ENCODE measurements around the gene ABR. TPM values are rescaled to one million over a fixed set of nuclear protein-coding genes. Genes with fewer than 3 reads are reported as not detected.
"Not testable (repeated sequence)": the region's sequence is repeated elsewhere in the genome, so short reads cannot be mapped to it uniquely, and the experiment has no call there.

The ABR gene
- polyA plus RNA-seq, 5 donors = 53.2 to 84.6 (median 61.3) TPM

DNA sequence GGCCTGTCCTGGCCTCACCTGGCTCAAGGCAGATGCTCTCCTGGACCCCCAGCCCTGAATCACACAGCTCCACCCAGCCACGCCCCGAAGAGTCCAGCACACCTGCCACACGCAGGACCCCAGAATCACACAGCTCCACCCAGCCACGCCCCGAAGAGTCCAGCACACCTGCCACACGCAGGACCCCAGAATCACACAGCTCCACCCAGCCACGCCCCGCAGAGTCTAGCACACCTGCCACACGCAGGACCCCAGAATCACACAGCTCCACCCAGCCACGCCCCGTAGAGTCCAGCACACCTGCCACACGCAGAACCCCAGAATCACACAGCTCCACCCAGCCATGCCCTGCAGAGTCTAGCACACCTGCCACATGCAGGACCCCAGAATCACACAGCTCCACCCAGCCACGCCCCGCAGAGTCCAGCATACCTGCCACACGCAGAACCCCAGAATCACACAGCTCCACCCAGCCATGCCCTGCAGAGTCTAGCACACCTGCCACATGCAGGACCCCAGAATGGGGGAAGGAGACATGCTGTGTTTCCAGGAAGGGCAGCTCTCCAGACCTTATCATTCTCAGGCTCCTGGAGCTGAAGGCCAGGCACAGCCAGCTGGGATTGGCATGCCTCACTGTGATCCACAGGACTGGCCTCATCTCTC, 105.7 kb downstream of the ABR start:
- DNase-seq = not testable (repeated sequence)

DNA sequence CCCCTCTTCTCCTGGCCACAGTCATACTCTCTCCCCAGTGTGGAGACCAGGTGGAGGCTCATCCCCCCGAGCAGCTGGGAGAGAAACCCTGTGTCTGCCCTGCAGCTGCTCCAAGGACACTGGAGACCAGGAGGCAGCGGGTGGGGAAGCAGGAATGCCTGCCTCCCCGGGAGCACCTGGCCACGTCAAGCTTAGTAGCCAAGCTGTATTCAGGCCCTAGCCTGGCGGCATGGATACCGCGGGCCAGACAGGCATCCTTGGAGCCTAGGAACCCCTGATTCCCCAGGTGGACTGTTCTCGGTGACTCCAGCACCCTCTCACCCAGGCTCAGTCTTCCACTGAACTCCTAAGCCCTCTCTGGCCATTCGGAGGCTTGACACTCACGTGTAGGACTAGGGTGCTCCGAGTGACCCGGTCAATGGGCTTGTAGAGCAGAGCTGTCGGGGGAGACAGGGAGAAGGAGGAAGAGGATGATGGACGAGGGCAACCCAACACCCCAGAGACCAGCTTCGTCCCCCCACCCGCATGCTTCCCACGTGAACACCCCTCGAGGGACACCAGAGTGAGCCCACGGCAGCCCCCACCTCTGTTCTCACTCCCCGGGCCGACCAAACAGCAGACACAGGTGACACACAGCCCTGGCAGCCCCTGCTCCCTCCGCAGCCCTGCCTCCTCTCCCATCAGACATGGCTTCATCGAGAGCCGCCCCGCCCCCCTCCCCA, 106.4 kb downstream of the ABR start:
- no peak for DNase-seq

DNA sequence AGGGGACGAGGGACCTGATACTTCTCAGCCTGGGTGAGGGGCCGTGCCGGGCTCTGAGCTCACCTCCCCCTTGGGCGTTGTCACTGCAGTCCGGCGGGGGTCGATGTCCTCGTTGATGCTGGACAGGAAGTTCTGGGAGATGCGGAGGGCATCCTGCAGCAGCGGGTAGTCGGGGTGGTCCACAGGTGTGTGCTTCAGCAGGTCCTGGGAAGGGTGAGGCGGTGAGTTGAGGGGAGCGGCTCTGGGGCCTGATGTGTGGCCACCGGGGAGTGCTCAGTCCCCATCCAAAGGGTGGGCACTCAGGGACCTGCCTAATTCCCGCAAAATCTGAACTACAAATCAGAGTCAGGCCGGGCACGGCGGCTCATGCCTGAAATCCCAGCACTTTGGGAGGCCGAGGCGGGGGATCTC, 107.2 kb downstream of the ABR start:
- no peak for DNase-seq

DNA sequence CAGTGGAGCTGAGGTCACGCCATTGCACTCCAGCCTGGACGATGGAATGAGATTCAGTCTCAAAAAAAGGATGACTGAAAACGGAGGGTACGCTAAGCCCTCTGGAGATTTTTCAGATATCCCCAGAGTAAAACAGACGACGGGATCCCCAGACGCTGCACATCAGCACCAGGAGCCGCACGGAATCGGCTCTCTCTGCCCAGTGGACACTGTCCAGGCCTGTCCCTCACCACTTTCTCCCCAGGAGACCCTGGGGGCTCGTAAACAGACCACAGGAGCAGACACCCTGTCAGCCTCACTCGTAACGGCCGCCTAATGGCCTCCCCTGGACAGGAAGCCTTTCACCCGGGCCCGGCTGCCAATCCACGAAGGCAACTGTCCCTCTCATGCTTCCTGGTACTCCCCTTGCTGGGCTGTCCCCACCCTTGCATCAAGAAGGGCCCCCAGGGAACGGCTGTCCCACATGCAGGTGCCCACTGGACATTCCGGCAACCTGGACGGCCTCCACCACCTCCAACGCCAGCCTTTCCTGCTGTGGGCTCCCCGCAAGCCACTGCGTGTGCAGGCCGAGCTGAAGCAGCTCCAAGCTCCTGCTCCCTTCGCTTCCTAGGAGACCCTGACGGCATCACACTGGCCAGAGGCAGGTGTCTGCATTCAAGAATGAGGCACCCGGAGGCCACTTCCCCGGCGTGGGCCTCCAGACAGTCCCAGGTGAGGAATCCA, 108.5 kb downstream of the ABR start:
- DNase-seq = no peak

DNA sequence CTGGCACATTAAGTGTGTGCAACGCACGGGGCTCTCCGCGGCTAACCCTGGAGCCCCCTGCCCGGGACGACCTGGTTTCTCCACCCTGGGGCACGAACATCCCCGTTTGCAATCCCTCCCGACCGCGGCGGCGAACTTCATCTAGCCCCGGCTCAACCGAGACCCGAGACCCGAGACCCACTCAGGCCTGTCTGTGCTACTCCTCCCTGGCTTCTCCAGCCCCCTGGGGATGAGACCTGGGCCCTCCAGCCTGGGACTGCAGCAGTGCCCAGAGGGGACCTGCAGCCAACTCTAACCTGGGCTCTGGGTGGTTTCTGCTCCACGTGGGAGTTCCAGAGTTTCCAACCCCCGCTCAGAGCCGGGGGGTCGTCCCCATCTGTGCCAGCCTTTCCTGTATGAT, 109.4 kb downstream of the ABR start:
- DNase-seq = no peak

DNA sequence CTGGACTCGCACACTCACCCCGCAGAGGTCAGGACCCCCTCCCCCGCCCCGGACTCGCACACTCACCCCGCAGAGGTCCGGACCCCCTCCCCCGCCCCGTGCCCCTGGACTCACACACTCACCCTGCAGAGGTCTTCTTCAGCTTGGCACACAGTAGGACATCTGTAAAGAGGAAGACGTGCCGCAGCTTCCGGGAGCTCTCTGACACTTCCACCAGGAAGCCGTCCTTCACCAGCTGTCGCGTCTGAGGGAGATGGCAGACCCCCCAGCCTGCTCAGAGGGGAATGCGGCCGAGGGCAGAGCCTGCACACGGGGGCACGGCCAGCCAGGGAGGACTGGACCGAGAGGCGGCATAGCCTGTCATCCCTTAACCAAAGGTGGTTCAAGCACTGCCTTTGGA, 109.9 kb downstream of the ABR start:
- no peak for DNase-seq

DNA sequence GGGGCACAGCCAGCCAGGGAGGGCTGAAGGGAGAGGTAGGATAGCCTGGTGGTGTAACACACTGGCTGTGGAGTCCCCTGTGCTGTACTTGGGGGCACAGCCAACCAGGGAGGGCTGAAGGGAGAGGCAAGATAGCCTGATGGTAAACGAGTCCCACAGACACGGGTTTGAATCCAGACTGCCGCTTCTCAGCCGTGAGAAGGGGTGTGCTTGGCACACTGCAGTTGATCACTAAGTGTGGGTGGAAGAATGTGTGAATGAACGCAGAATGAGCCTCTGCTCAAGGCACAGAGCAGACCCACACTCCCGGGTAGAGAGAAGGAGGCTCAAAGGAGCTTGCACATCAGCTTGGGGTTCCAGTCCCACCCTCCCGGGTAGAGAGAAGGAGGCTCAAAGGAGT, 111.4 kb downstream of the ABR start:
- DNase-seq = no peak

DNA sequence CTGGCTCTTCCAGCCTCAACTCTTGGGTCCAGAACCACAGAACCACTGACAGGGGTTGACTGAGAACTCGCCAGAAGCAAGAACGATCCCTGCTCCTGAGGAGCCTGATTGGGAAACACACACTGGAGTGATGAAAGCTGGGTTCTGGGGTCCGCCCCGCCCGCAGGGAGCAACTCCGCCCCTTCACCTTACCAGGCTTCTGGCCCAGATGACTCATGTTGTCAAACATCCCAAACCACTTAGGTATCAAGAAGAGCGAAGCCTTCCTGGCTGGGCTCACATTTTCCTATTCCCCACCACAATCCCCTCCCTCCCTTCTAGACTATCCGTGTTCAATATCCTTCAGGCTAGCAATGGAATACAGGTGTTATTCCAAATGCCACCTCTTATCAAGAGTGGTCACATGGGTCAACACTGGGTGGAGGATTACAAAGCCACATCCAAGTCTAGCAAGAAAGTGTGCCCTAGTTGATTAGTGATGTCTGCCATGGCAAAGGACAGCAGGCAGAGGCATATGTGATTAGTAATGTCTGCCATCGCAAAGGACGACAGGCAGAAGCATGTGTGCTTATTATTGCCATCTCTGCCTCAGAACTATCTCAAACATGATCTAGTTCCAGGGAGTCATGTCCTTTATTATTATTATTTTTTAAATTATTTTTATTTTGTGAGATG, 112.4 kb downstream of the ABR start:
- no peak for DNase-seq

DNA sequence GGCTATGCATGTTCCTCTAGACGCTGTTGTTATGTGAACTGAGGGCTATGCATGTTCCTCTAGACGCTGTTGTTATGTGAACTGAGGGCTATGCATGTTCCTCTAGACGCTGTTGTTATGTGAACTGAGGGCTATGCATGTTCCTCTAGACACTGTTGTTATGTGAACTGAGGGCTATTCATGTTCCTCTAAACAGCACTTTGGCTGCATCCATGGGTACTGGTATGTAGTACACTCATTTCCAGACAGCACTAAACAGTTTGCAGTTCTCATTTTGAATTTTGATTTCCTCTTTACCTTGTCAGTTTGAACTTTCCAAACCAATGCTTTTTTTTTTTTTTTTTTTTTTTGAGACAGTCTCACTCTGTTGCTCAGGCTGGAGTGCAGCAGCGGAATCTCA, 114.4 kb downstream of the ABR start:
- DNase-seq = not testable (repeated sequence)

DNA sequence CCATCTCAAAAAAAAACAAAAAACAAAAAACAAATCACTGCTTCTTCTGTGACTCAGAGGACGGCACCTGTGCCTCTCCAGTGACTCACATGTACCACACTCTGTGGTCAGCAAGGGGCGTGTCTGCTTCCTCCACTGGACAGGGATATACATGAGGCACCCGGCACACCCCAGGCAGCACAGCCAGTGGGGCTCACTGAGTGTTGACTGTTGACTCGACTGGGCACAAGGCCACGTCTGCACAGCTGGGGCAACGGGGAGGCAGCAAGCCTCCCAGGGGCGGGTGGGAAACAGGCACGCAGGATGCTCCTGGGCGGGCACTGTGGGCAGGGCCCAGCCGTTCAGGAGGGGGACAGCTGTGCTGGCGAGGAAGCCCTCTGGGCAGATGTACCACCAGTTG, 118.8 kb downstream of the ABR start:
- DNase-seq = no peak

DNA sequence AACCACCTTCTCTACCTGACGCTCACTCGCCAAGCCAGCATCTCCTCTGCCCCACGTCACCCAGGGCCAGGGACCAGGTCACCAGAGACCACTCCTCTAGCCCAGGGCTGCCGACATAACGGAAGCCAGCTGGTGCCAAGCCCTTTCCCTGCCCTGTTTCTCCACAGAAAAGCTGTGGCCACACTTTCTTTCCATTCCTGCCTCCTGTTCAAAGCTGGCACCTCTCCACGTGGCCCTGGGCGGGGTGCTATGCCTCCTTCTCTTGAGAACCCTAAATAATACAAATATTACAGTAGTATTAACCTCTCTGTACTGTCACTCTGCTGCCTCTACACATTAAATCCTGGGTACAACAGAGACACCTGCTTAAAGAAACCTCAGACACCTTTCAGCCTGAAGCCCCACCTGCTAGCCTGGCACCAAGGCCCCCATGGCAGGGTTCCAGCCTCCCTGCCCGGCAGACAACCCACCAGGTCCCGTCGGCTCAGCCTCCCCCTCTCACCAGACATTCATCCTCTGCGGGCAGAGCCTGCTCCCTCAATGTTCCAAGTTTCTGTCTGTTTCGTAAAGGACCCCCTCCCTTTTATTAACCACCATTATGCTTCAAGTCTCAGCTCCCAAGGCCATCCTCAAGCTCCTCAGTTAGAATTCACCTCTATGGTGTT, 120.5 kb downstream of the ABR start:
- DNase-seq = no peak

DNA sequence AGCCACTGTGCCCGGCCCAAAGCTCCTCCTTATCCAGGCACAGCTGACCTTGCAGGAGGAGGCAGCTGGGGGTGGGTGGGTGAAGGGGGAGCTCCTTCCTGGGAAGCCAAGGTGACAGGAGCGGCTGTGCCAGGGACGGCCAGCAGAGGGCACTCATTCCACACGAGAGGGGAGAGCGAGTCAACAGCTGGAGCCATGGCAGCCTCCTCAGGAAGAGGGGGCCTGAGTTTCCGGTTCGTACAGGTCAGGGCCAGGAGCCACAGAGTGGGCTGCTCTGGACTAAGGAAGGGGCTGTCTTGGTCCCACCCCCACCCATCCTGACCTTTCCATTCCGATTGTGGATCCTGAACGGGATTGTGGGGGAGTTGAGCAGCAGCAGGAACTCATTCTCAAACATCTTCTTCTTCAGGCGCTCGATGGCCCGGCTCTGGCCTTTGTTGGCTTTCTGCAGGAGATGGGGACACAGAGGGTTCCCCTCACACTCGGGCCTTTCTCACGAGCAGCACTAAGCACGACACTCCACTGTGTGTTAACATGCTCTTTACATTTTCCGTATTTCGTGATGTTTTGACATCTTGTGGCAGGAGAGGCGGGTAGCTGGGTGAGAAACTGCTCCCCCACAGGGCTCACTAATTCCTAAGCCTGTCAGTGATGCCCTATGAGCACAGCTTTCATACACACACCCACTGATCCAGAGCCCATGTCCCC, 121.2 kb downstream of the ABR start:
- DNase-seq = no peak

DNA sequence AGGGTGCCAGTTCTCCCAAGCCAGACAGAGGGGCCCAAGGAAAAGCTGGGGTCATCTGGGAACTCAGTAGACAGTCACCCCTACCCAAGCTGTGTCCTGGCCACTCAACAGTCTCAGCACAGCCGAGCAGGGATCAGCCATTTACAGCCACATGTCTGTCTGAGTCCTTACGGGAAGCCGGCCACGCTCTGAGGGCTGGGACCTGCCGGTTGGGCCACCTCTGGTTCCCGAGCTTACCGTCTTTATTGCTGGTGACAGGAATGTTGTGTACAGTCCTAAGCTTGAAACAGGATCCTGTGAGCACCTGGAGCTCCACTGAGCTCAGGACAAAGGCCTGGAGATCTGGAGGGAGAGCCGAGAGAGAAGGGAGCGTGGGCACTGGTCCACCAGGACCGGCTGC, 123.0 kb downstream of the ABR start:
- DNase-seq = no peak

DNA sequence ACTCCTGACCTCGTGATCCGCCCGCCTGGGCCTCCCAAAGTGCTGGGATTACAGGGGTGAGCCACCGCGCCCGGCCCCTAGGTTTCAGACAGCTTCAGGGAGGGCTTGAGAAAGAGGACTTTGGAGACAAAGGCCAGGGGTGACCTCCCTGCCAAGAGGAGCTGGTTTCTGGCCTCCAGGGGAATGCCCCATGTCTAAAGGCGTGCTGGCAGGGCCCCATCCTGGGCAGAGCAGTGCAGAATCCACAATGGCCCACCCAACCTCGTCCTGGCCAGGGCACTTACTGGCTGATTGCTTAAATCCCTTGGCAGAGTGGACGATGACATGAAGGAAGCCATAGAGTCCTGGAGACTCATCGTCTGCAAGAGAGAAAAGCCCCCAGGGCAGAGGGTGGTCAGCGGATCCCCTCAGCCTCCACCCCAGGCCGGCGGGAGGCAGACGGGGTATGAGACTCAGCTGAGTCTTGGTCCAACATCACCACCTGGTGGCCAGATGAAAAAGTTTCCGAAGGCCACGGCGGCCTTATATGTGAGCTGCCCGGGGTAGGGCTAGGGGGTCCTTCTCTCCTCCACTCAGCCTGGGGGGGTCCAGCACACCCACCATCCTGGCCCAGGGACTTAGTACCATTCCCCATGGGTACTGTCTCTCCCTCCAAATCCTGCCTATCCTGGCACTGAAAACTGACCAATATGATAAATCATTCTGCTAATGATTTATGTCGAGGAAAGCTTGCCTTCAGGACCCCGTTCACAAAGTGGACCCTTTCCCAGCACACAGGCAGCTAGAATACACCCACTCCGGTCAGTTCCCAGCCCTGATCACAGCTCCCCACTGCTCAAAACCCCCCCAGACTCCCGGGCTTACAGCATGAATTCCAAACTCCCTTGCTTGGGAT, 123.8 kb downstream of the ABR start:
- no peak for DNase-seq

DNA sequence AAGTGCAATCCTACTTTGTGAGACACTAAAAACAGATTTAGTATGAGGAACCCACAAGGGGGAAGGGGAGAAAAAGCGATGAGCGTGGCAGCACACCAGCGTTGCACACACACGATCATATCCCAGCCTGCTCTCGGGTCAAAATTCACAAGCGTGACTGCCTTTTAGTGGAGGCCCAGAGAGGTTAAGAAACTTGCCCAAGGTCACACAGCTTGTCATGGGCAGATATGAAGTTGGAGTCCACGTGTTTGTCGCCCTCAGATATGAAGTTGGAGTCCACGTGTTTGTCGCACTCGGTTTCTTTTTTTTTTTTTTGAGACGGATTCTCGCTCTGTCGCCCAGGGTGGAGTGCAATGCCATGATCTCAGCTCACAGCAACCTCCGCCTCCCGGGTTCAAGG, 124.5 kb downstream of the ABR start:
- DNase-seq = no peak

DNA sequence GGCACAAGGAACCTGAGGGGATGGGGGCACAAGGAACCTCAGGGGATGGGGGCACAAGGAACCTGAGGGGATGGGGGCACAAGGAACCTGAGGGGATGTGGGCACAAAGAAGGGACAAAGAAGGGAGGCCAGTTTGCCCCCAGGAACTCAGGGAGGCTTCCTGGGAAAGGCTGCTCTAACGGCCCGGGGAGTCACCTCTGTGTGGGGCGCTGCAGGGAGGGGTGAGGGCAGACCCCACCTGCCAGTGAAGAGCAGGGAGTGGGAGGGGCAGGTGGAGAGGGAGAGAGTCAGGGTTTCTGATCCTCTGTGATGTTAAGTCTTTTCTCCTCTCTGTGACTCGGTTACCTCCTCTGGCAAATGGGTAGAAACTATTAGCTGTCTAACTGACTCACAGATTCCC, 125.1 kb downstream of the ABR start:
- DNase-seq = no peak

DNA sequence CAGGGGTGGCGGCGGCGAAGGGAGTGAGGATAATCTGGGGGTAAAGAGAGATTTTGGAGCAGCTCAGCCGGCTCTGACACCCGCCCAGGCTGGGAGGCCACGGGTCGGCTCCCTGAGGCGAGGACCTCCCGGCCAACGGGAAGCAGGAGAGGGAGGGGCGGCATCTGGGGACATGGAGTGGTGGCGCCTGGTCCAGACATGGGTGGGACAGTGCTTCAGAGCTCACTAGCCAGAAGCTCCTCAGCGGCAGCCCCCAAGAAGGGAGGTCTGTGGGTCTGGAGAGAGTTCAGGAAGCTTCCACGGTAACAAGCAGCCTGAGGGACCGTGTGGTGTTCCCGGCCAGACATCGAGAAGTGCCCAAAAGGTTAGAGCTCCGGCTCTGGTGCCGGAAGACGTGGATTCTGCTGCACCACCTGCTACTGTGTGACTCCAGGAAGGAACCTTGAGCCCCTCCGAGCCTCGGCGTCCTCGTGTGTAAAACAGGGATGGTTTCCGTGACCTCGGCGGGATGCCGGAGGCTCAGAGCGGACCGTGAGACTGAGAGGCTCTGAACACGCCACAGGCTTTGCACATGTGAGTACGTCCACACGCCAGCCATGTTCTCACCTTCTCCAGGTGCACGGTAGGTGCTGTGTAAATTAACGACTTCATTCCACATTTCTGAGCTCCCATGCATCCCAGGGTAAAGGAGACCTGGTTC, 126.0 kb downstream of the ABR start:
- DNase-seq = no peak

DNA sequence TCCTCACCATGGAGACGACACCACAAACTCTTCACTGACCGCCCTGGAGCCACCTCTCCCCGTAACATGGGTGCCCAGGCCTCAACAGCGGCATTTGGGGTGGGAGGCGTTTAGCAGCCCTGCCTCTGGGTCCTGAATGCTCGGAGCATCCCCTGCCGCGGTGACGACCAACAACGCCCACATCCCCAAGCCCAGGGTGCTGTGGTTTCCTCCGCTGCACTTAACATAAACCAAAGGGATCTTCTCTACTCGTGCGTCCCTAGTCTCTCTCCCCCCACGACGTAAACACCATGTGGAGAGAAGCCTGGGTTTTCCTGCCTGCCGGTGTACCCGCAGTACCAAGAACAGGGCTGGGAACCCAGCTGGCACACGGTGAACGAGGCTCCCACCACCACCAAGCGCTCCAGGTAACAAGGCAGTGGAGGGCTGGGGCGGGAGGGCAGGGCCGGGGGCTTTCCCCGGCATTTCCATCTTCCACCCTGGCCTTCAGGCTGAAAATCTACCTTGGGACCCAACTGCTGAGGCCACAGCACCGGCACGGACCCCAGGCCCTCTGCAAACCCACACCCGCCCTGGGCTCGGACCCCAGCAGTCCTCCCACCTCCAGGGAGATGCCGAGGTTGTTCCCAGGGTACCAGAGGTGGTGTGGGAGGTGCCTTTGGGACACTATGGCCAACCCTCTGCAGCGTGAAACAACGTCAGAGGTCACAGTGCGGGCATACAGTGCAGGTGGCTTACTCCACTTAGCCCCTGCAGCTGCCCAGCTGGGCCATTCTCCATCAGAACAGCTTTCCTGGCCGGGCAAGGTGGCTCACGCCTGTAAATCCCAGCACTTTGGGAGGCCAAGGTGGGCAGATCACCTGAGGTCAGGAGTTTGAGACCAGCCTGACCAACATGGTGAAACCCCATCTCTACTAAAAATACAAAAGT, 128.5 kb downstream of the ABR start:
- no peak for DNase-seq
